ENCODE measurements around the gene MBOAT1.
A peak's percentile ranks its signal among the peaks of the same experiment; 100 is the strongest.

The MBOAT1 gene

DNA sequence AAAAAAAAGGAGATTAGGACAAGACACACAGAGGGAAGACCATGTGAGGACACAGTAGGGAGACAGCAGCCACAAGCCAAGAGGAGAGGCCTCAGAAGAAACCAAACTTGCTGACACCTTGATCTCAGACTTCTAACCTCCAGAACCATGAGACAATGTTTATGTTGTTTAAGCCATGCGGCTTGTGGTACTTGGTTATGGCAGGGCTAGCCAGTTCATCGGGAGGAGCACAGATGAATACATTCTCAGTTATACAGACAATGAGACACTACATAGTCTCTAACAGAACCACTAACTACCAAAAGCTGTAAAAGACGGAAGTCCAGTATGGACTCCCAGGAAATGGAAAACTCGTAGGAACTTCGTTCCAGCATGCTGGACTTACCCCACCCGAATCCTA is 116.8 kb downstream of the MBOAT1 start:
- no peak overlapping the region for H3K4me3 Mint-ChIP-seq
- no peaks in the 10 kb centered on the region for H3K4me1 Mint-ChIP-seq
- no peak overlapping the region for H3K27ac Mint-ChIP-seq
- no peaks in the 10 kb centered on the region for H3K36me3 Mint-ChIP-seq
- H3K27me3 Mint-ChIP-seq = peaks cover 2% of the 10 kb centered on the region
- H3K9me3 Mint-ChIP-seq = no peaks in the 10 kb centered on the region

DNA sequence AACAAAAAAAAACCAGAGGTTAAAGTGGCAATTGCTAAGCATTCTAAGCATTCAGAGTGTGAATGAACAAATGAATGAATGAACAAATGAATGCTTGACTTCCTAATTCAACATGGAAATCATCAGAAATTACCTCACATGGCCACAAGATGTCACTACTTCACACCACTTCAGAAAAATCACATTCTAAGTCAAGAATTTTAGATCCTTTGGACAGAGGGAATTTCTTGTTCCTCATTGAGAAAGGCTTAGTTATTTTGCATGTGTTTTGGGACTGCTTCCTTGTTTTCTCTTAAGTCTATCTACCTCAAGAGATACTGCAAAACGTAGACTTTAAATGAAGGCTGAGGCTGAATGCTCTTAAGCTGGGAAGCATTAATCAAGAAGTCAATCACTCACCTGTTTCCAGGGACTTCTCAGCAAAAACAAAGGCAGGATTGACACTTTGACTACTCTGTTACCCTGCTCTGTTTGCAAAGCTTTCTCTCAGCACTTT is 120.2 kb downstream of the MBOAT1 start:
- no peak overlapping the region for H3K4me3 Mint-ChIP-seq
- H3K9me3 Mint-ChIP-seq = no peaks in the 10 kb centered on the region
- H3K27ac Mint-ChIP-seq = no peak overlapping the region
- no peaks in the 10 kb centered on the region for H3K4me1 Mint-ChIP-seq
- peaks cover 2% of the 10 kb centered on the region for H3K27me3 Mint-ChIP-seq
- no peaks in the 10 kb centered on the region for H3K36me3 Mint-ChIP-seq

DNA sequence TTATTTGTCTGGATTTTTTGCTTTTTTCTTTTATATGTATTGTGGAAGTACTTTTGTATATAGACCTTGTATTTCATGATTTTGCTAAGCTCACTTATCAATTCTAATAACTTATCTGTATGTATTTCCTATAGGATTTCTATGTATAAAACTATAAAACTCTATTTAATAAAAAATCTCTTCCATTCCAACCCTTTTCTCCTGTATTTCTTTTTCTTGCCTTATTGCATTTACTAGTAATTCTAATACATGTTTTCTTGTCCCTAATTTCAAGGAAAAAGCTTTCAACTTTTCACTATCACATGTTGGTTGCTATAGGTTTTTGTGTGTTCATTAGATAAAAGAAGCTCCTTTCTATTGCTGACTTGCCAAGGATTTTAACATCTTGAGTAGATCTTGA is 125.3 kb downstream of the MBOAT1 start:
- Mint-ChIP-seq H3K4me1 (no peaks in the 10 kb centered on the region), H3K9me3 (no peaks in the 10 kb centered on the region), H3K27me3 (peaks cover 3% of the 10 kb centered on the region), H3K36me3 (no peaks in the 10 kb centered on the region), H3K4me3 (no peak overlapping the region), H3K27ac (no peak overlapping the region)

DNA sequence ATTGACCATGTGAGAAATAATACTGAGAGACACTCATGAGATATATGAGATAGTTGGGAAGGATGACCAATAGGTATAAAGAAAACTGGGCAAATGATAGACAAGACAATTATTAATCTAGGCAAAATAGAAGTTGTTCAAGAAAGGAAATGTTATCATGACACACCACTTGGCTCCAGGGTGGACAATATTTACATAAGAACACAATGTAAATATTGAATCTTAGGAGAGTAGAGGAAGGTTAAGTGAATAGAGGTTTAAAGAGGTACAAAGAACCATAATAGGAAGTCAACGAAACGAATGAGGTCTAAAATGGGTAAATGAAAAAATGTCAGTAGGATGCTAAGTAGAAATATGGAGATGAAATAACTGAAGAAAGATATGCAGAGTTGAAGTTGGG is 126.5 kb downstream of the MBOAT1 start:
- no peaks in the 10 kb centered on the region for H3K4me1 Mint-ChIP-seq
- no peak overlapping the region for H3K4me3 Mint-ChIP-seq
- H3K27me3 Mint-ChIP-seq = peaks cover 1% of the 10 kb centered on the region
- no peaks in the 10 kb centered on the region for H3K9me3 Mint-ChIP-seq
- no peak overlapping the region for H3K27ac Mint-ChIP-seq
- no peaks in the 10 kb centered on the region for H3K36me3 Mint-ChIP-seq

DNA sequence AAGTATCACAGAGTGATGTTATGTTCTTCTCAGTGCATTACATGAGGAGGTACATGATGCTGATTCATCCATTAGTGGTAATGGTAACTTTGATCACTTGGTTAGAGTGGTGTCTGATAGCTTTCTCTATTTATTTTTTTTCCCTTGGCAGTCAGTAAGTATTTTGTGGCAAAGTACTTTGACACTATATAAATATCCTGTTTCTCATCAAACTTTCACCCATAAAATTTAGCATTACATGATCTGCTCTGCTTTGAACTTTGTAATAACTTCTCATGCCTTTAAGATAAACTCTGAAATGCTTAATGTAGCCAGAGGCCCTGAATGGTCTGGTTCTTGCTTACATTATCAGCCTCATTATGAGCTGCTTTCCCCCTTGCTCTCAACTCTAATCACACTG is 127.9 kb downstream of the MBOAT1 start:
- H3K36me3 Mint-ChIP-seq = no peaks in the 10 kb centered on the region
- H3K27ac Mint-ChIP-seq = no peak overlapping the region
- no peaks in the 10 kb centered on the region for H3K4me1 Mint-ChIP-seq
- no peaks in the 10 kb centered on the region for H3K9me3 Mint-ChIP-seq
- H3K27me3 Mint-ChIP-seq = peaks cover 1% of the 10 kb centered on the region
- H3K4me3 Mint-ChIP-seq = no peak overlapping the region

DNA sequence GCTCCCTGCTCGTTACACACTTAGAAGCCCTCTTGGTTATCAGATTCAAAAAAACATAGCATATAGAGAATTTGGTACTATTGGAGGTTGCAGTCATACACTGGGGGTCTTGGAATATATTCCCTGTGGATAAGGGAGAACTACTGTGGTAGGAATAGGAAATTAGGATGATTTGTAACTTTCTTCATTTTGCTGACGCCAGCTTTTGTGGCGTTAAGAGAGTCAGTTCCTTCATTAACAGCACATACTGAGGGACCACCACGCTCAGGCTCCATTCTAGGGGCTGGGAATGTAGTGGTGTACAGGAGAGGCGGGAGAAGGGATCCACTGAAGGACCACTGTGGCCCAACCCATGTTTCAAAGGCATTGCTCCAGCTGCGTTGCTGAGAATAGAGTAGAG is 140.3 kb downstream of the MBOAT1 start:
- Mint-ChIP-seq H3K27me3 (peaks cover 16% of the 10 kb centered on the region), H3K27ac (no peak overlapping the region), H3K36me3 (peaks cover 6% of the 10 kb centered on the region), H3K9me3 (peaks cover 12% of the 10 kb centered on the region), H3K4me3 (no peak overlapping the region), H3K4me1 (no peaks in the 10 kb centered on the region)

DNA sequence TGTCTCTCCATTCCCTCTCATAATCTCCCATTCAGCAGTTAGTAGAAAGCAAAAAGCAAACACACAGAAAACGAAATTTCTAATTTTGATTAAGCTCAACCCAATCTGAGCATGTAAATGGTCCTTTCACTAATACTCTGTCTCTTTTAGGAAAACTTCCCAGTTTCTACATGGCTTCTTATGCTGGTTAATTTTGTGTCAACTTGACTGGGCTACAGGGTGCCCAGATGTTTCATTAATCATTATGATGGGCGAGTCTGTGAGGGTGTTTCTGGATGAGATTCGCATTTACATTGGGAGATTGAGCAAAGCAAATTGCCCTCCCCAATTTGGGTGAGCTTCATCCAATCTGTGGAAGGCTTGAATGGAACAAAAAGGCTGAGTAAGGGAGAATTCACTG is 142.2 kb downstream of the MBOAT1 start:
- Mint-ChIP-seq H3K9me3 (peaks cover under 1% of the 10 kb centered on the region), H3K4me1 (no peaks in the 10 kb centered on the region), H3K36me3 (peaks cover 3% of the 10 kb centered on the region), H3K4me3 (no peak overlapping the region), H3K27ac (no peak overlapping the region), H3K27me3 (peaks cover 14% of the 10 kb centered on the region)

DNA sequence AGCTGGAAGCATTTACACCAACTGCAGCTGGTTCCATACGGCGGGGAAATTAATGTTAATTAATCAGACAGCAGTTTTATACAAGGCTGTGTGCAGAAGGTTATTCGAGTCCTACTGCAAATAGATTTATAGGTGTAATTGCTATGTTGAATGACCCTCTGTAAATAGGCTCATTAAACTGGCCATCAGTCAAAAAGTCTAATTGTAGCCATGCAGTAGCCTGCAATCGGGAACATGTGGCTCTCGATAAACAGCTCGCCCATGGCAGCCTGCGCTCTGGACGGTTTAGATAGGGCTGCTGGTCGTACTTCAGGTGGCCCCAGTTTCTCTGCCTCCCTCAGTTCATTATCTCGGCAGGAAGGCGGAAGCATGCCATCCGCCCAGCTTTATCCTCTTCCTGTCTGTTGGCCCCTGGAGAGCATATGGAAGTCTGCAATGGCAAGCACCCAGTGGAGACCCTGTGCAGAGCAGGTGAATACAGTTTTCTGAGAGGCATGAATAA is 143.2 kb downstream of the MBOAT1 start:
- Mint-ChIP-seq H3K4me1 (no peaks in the 10 kb centered on the region), H3K27ac (no peak overlapping the region), H3K36me3 (peaks cover 3% of the 10 kb centered on the region), H3K9me3 (no peaks in the 10 kb centered on the region), H3K4me3 (no peak overlapping the region), H3K27me3 (peaks cover 13% of the 10 kb centered on the region)

DNA sequence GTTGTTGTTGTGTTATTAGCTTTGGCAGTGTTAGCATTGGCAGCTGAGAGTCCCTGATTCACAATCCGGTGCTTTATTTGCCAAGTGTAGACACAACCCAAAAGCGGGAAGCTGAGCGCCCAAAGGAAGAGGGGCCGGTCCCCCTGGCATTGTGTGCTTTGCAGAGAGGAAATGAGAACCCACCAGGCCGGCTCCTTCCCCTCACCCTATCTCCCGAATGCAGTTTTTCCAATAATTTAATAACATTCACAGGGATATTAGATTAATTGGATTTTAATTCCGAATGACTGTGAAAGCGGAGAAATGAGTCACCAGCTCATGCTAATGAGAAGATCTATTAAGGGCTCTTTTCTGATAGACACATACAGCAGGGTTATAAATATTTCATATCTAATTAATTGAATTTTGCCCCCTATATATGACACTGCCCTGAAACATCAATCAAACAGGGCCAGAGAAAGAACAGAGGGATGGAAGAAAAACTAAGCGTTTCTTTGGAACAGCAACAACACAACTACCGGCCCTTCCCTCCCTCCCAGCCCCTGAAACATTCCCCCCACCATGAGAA is 143.8 kb downstream of the MBOAT1 start:
- peaks cover 3% of the 10 kb centered on the region for H3K36me3 Mint-ChIP-seq
- H3K9me3 Mint-ChIP-seq = no peaks in the 10 kb centered on the region
- H3K27ac Mint-ChIP-seq = no peak overlapping the region
- H3K27me3 Mint-ChIP-seq = peaks cover 13% of the 10 kb centered on the region
- no peak overlapping the region for H3K4me3 Mint-ChIP-seq
- no peaks in the 10 kb centered on the region for H3K4me1 Mint-ChIP-seq

DNA sequence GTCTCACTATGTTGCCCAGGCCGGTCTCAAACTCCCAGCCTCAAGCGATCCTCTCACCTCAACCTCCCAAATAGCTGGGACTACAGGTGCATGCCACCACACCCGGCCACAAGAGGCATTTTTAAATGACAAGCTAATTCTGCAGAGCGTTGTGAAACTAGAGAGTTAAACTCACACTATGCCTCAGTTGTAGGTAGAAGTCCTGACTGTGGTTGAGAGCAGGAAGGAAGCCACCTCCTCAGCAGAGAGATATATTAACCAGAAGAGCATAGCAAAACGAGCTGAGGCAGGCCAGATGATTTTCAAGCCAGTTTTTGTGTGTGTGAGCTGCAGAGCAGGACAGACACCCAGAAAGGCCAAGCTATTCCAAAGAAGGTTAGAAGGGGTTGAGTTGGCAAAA is 150.3 kb downstream of the MBOAT1 start:
- H3K27me3 Mint-ChIP-seq = peaks cover 5% of the 10 kb centered on the region
- no peaks in the 10 kb centered on the region for H3K4me1 Mint-ChIP-seq
- H3K9me3 Mint-ChIP-seq = no peaks in the 10 kb centered on the region
- no peak overlapping the region for H3K4me3 Mint-ChIP-seq
- peak overlapping the region; percentile 55 for H3K27ac Mint-ChIP-seq
- H3K36me3 Mint-ChIP-seq = no peaks in the 10 kb centered on the region

DNA sequence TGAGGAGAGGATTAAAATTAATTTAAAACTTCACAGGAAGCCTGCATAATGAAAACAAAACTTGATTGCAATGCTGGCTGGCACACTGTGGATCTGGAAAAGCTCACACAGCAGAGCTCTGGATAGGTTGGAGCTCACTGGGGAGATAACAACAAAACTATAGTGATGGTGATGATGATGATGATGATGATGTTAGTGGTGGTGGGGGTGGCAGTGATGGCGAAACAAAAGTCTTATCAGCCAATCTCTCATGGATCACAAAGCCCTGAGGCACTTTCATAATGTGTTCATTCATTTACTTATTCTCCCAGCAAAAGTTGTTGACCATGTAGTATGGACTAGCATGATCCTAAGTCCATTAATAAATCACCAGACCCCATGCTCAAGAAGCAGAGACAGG is 152.0 kb downstream of the MBOAT1 start:
- Mint-ChIP-seq H3K9me3 (no peaks in the 10 kb centered on the region), H3K4me1 (no peaks in the 10 kb centered on the region), H3K36me3 (no peaks in the 10 kb centered on the region), H3K27me3 (peaks cover 4% of the 10 kb centered on the region), H3K27ac (no peak overlapping the region), H3K4me3 (no peak overlapping the region)

DNA sequence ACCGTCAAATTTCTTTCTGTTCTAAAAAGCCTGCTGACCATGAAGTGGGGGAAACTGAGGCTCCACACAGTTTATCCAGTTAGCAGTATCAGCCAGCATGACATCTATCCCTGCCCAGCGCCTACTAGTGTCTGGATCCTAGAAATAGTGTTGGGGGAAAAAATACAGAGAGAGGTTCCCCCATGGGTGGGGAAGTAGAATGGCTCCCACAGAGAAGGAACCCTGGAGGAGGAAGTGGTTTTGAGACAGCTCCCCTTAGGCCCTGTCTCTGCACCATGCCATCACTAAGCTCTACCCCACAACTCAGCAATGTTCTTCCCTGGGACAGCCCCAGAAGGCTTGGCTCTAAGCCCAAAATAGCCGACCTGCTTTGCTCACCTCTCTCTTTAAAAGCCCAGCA is 153.4 kb downstream of the MBOAT1 start:
- no peak overlapping the region for H3K4me3 Mint-ChIP-seq
- no peaks in the 10 kb centered on the region for H3K36me3 Mint-ChIP-seq
- no peaks in the 10 kb centered on the region for H3K4me1 Mint-ChIP-seq
- H3K27me3 Mint-ChIP-seq = peaks cover 4% of the 10 kb centered on the region
- no peaks in the 10 kb centered on the region for H3K9me3 Mint-ChIP-seq
- H3K27ac Mint-ChIP-seq = no peak overlapping the region

DNA sequence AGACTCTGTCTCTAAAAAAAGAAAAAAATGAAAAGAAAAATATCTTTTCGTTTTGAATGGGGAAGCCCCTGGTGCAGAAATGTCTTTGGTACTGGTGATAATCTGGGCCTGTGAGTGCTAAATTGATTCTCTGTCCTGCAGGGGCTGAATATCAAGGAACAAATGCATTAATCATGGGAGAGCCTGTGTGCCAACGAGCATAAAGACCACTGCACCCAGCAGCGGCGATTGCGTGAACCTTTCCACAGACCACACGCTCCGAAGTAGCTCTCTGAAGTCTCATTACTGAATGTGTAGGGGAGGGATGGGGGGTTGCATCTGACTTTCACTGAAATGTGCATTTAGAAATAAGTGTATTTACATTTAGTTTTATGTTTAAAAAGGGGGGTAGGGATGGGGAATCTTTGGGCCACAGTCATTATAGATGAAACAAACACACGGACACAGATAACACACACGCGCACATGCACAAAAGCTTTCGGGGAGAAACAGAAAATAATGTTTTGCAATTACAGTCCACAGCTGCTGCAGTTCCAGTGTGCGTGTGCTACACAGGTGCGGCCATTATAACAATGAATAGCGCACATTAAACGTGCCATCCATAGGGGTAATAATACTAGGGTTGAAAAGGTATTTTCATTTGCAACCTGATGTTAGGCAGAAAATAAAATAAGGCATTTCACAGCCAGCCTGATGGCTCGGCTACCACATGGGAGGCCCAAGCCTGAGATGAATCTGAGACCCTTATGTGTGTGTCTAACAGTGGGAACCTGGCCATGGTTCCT is 154.0 kb downstream of the MBOAT1 start:
- no peaks in the 10 kb centered on the region for H3K36me3 Mint-ChIP-seq
- no peak overlapping the region for H3K27ac Mint-ChIP-seq
- no peaks in the 10 kb centered on the region for H3K9me3 Mint-ChIP-seq
- H3K4me1 Mint-ChIP-seq = no peaks in the 10 kb centered on the region
- no peak overlapping the region for H3K4me3 Mint-ChIP-seq
- H3K27me3 Mint-ChIP-seq = peaks cover 4% of the 10 kb centered on the region

DNA sequence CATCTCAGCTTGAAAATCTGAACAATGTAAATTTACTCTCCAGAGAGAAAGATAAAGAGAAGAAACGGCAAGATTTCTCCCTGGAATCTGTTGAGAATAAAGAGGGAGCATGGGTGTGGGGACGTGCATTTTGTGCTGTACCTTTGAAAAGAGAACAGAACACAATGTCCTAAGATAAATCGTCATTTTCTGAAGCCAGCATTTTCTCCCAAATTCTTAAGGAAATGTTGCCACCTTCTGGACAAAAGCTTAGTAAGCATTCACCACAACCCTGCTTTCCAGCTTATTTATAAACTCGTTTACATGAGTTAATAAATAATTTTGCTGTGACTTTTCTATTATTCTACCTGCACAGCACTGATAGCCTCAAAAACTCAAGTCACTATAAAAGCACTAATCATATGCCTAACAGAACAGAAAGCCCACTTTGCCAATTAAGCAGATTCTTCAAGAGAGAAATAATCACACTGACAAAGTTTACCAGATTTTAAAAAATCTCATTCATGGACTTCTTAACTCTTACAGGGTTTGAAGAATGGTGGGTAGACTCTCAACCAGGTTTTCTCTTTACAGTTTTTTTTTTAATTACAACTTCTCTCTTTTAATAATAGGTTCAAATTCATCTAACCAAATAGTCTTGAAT is 155.8 kb downstream of the MBOAT1 start:
- no peak overlapping the region for H3K4me3 Mint-ChIP-seq
- no peaks in the 10 kb centered on the region for H3K4me1 Mint-ChIP-seq
- H3K36me3 Mint-ChIP-seq = no peaks in the 10 kb centered on the region
- H3K9me3 Mint-ChIP-seq = no peaks in the 10 kb centered on the region
- no peaks in the 10 kb centered on the region for H3K27me3 Mint-ChIP-seq
- H3K27ac Mint-ChIP-seq = no peak overlapping the region

DNA sequence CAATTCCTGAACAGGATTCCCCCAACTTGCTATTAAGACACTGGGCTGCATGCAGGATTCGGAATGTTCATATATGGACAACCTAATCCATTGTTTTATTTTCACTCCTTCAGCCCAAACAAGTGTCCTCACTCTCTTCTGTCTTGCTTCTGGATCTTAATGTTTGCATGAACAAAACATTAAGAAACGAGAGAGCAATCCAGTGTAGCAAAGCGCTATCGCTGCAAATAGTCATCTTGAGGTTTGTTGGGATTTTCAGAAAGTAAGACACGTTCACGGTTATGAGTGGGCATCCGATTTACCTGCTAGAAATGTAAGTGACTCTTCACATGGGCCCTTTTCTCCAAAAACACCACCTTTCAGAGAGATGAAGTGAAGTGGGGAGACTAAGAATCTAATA is 156.4 kb downstream of the MBOAT1 start:
- H3K4me3 Mint-ChIP-seq = no peak overlapping the region
- no peaks in the 10 kb centered on the region for H3K27me3 Mint-ChIP-seq
- no peak overlapping the region for H3K27ac Mint-ChIP-seq
- no peaks in the 10 kb centered on the region for H3K4me1 Mint-ChIP-seq
- H3K36me3 Mint-ChIP-seq = no peaks in the 10 kb centered on the region
- H3K9me3 Mint-ChIP-seq = no peaks in the 10 kb centered on the region
